HG03139 (cell line): ENCODE measurements around the gene ZNF544.
A peak's percentile ranks its signal among the peaks of the same experiment; 100 is the strongest.
"Not testable (repeated sequence)": the region's sequence is repeated elsewhere in the genome, so short reads cannot be mapped to it uniquely, and the experiment has no call there.

ENCODE experiments used
- ATAC-seq: cut with Tn5 transposase; IDR thresholded peaks from one replicate; pipeline ENCODE4 v1.9.1; 2021; ENCODE audit not compliant: unreplicated experiment

The ZNF544 gene

DNA sequence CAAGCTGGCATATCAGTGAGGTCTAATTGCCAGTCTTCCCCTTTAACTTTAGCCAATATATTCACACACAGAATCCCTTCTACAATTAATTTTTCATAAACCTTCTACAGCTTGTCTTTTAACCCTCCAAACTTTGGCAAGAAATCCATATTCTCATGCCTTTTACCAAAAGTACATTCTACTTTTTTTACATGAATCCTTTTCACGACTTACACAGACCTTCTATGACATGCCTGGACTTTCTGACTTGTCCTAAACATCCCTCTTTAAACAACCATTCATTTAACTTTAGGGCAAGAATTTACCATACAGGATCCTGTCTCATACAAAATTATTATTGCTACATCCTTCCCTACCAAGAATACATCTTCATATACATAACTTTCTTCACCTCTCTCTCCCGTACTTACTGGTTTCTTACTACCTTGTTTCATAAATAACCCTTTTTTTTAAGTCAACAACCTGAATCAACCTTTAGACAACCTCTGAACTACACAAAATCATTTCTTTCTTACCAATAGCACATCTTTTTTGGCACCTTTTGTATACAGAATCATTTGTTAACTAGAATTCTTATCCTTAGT lies 23.5 kb downstream of the ZNF544 start:
- no peak for ATAC-seq

DNA sequence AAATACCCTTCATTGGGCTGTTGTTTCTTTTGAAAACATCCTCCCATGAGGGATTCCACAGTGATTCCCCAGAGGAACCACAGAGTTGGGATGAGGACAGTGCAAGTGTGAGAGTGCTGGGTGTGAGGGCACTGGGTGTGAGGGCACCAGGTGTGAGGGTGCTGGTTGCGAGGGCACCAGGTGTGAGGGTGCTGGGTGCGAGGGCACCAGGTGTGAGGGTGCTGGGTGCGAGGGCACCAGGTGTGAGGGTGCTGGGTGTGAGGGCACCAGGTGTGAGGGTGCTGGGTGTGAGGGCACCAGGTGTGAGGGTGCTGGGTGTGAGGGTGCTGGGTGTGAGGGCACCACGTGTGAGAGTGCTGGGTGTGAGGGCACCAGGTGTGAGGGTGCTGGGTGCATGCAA lies 29.5 kb downstream of the ZNF544 start:
- ATAC-seq, result not testable (repeated sequence)

DNA sequence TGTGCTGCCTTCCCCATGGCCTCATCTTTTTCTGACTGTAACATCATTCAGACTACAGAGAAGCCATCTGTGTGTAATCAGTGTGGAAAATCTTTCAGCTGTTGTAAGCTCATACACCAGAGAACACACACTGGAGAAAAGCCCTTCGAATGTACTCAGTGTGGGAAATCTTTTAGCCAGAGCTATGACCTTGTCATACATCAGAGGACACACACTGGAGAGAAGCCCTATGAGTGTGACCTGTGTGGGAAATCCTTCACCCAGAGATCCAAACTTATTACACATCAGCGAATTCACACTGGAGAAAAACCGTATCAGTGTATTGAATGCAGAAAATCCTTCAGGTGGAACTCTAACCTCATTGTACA lies 32.9 kb downstream of the ZNF544 start:
- ATAC-seq, result no peak

DNA sequence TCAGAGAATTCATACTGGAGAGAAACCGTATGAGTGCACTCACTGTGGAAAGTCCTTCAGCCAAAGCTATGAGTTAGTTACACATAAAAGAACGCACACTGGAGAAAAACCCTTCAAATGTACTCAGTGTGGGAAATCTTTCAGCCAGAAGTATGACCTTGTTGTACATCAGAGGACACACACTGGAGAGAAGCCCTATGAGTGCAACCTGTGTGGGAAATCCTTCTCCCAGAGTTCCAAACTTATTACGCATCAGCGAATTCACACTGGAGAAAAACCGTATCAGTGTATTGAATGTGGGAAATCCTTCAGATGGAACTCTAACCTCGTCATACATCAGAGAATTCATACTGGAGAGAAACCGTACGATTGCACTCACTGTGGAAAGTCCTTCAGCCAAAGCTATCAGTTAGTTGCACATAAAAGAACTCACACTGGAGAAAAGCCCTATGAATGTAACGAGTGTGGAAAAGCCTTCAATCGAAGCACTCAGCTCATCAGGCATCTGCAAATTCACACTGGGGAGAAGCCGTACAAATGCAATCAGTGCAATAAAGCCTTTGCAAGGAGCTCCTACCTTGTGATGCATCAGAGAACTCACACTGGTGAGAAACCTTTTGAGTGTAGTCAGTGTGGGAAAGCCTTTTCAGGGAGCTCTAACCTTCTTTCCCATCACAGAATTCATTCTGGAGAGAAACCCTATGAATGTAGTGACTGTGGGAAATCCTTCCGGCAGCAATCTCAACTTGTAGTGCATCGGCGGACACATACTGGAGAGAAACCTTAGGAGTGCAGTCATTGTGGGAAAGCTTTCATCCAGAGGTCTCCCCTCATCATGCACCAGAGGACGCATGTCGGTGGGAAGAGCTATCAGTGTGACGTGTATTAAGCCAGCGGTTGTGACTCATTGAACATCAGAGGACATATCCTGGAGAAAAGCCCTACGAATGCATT lies 33.5 kb downstream of the ZNF544 start:
- ATAC-seq, result no peak

DNA sequence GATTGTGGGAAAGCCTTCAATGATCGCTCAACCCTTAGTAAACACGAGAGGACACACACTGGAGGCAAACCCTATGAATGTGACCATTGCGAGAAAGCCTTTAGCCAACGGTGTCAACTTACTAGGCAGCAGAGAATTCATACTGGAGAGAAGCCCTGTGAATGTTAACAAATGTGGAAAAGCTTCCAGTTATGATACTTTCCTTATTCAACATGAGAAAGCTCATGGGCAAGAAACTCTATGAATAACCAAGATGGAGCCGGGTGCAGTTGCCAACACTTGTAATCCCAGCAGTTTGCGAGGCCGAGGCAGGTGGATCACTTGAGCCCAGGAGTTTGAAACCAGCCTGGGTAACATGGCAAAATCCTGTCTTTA lies 34.2 kb downstream of the ZNF544 start:
- no peak for ATAC-seq

DNA sequence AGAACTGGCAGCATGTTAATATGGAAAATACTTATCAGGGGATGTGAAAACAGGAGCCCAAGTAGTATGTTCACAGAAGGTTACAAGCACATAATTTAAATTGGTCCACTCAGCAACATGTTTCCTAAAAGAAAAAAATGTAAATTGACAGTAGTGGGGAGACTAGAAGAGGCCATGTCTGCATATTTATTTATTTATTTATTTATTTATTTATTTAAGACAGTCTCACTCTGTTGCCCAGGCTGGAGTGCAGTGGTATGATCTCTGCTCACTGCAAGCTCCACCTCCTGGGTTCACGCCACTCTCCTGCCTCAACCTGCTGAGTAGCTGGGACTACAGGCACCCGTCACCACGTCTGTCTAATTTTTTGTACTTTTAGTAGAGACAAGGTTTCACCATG lies 36.4 kb downstream of the ZNF544 start:
- ATAC-seq, result no peak

DNA sequence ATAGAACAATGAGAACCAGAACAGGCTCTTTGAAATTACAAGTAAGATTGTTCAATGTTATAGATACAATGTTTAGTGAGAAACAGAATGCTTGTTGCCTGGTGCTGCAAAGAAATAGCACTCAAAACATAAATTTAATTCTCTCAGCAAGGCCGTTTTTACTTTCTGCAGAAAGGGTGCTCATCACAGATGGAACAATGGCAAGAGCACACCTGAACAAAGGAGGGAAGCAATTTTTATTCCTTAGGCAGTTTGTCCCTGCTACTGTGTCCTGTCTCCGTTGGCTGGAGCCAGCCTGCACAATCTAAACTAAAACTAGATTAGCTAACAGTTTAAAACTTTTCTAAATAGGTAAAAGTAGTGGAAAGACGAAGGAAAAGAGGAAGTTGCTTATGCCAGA lies 39.6 kb downstream of the ZNF544 start:
- ATAC-seq, result no peak

DNA sequence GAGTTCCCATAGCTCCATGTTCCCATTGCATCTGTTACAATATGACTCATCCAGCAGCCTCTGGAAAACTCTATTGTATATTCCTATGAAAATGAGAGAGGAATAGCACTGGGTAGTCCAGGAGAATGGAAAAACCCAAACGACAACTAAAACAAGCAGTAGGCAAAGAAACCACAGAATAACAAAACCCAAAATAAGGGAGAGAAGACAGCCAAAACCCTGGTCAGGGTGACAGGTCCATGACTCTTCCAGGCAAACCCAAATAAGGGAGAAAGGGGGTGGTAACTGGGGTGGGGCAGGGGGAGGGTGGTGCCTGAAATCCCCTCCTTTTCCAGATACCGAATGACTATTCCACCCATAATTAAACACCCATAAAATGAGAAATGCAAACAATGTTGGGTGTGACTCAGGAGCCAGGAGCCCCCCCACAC lies 46.1 kb downstream of the ZNF544 start:
- ATAC-seq, result no peak

DNA sequence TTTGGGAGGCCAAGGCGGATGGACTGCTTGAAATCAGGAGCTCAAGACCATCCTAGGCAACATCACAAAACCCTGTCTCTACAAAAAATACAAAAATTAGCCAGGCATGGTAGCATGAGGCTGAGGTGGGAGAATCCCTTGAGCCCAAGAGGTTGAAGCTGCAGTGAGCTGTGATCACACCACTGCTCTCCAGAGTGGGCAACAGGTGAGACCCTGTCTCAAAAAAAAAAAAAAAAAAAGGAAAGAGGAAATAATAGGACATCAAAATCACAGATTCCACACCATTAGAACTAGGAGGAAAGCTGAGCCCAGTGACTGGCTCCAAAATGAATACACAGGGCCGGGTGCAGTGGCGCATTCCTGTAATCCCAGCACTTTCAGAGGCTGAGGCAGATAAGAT lies 46.9 kb downstream of the ZNF544 start:
- ATAC-seq, result no peak

DNA sequence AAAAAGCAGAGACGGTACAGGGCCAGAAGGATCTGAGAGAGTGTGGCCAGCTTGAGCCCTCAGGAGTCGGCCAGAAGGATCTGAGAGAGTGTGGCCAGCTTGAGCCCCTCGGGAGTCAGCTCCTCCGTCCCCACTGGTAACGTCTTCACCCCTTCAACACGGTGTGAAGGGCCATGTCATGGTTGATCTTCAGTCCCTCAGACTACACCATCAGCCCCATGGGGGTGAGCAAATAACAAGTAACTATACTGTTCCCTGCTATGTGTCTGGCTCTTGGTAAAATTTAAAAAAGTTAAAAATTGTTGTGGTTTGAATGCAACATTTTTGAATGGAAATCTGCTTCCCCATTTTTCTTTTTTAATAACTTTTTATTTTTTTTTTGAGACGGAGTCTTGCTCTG lies 48.5 kb downstream of the ZNF544 start:
- ATAC-seq, result no peak

DNA sequence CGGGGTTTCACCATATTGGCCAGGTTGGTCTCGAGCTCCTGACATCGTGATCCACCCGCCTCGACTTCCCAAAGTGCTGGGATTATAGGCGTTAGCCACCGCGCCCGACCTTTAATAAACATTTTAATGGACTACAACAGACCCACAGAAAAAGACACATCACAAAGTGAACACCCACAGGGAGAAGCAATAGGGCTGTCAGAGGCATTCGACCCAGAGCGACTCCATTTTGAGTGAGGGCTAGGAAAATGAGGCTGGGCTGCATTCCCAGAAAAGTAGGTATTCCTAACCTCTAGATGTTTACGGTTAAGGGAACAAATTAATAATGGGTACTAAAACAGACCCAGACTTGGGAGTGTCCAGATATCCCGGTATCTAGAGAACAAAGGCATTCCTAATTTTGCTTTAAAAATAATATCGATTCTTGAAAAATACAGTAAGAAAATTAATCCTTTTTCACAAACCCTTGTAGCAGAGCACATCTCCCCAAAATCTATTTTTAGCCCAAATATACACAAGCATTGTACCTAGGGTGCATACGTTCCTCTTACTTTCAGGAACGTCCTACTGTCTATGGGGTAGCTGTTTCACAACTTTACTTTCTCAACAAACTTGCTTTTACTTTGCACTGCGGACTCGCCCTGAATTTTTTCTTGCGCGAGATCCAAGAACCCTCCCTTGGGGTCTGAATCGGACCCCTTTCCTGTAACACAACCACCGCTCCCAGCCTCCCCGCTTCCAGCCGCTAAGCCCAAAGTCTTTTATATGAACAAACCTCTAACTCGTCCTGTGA lies 49.2 kb downstream of the ZNF544 start:
- ATAC-seq, result no peak

DNA sequence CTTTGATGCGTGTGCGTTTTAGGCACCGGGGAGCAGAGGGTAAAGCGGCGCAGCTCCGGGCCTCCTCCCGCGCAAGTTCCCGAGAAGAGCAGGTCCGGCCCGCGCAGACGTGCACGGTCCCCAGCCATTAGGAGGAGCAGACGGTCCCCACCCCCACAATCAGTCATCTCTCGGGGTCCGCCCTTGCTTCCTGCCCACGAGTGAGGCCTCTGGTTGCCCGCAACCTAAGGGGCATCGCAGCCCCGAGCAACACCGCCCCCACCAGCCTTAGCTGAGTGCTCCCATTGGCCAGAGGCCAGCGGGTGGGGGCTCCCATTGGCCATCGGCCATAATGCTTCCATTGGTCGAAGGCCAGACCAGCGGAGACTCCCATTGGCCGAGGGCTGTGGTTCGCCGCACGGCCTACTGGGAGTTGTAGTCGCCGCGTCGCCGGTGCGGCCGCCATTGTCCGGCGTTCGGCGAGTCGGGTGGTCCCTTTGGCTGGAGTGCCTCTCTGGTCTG lies 49.9 kb downstream of the ZNF544 start, which contains the start of gene ZNF8:
Gene ZNF8 (plus strand): TSS at position 415 of the 501 bp plus-strand sequence. CDS start 127 bp downstream, outside the sequence.
- ATAC-seq, result peak; percentile 87

DNA sequence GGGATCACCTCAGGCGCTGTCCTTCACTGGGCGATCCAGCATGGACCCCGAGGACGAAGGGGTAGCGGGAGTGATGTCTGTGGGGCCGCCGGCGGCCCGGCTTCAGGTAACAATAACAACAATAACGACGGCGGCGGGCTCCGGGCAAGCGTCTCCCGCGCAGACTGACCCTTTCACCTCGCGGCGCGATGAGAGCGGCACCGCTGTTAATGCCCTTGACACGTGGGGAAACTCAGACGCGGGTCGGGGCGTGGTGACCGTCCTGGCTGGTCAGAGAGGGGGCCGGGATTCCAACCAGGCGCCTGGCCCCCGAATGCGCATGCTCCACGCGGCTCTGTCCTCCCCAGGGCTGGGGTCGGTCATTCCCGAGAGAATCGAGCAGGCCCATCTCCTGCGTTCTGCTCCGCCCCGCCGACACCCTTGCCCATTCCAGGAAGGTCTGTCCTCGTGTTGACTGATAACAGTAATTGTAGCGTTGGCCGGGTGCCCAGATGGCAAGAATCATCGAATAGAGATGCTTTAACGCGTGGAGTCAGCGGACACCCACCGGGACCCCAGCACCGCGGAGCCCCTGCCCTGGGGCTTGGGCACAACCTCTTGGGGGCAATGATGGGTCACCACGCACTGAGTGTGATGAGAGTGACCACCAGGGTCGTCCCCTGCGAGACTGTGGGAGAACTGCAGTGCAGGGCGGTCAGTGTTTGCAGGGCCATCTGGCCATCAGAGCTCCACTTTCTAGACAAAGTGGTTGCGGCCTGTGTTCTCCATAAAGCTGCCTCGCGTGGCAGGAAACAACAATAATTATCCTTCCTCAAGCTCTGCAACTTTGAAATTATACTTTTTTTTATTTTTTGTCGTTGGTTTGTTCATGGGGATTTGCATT lies 50.6 kb downstream of the ZNF544 start:
- peak; percentile 20 for ATAC-seq

DNA sequence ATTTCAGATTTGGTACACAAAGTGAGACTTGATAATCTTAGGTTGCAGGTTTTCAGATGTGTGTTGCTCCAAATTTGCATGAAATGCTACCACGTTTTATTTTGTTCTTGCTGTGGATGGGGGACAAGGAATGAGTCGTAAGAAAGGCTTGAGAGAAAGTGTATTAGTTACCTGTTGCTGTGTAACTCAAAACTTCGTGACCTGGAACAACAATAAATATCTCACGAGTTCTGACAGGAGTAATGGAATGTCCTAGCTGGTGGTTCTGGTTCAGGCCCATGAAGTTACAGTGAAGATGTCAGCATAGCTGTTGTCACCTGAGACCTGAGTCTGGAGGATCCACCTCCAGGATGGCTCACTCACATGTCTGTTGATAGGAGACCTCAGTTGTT lies 51.2 kb downstream of the ZNF544 start:
- no peak for ATAC-seq

DNA sequence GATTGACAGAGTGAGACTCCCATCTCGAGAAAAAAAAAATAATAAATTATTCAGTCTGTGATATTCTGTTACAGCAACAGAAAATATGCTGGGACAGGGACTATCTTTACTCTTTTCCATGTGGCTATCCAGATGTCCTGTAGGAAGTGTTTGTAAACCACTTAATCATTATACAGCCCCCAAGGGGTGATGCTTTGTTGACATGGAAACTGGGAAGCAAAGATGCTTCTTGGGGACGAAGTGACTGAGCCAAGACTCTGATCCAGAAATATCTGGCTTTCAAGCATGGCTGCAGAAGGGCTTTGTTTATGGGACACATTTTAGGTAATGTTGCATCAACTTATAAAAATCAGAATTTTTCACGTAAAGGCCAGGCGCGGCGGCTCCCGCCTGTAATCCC lies 55.5 kb downstream of the ZNF544 start:
- no peak for ATAC-seq

DNA sequence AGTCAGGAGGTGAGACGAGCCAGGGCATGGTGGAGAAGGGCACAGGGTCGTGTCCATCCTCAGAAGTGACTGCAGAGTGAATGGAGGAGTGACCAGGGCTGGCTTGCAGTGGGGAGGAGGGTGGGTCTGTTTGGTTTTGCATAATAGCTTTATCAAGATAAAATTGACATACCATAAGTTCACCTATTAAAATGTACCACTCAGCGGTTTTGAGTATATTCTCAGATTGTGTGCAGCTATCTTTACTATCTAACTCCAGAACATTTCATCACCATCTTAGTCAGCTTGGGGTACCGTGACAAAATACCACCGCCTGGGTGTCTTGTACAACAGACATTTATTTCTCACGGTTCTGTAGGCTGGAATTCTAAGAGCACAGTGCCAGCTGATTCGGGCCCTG lies 63.2 kb downstream of the ZNF544 start:
- ATAC-seq, result no peak

DNA sequence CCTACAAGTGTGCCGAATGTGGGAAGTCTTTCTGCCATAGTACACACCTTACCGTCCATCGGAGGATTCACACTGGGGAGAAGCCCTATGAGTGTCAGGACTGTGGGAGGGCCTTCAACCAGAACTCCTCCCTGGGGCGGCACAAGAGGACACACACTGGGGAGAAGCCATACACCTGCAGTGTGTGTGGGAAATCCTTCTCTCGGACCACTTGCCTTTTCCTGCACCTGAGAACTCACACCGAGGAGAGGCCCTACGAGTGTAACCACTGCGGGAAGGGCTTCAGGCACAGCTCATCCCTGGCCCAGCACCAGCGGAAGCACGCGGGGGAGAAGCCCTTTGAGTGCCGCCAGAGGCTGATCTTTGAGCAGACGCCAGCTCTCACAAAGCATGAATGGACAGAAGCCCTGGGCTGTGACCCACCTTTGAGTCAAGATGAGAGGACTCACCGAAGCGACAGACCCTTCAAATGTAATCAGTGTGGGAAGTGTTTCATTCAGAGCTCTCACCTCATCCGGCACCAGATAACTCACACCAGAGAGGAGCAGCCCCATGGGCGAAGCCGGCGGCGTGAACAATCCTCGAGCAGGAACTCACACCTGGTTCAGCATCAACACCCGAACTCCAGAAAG lies 66.1 kb downstream of the ZNF544 start:
- no peak for ATAC-seq

DNA sequence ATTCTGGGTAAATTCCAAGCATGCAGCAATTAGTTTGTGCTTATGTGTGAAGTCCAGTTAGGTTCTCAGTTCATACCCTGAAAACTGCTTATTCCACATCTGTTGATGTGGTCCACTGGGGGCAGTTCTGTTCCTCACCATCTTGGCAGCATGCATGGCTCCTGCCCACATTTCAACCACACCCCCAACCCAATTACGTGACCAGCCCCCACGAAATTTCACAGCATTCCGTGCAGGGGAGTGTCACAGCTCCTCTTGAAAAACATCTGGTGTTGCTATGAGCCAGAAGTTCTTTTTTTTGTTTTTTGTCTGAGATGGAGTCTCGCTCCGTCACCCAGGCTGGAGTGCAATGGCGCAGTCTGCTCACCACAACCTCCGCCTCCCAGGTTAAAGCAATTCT lies 67.4 kb downstream of the ZNF544 start:
- ATAC-seq, result no peak

DNA sequence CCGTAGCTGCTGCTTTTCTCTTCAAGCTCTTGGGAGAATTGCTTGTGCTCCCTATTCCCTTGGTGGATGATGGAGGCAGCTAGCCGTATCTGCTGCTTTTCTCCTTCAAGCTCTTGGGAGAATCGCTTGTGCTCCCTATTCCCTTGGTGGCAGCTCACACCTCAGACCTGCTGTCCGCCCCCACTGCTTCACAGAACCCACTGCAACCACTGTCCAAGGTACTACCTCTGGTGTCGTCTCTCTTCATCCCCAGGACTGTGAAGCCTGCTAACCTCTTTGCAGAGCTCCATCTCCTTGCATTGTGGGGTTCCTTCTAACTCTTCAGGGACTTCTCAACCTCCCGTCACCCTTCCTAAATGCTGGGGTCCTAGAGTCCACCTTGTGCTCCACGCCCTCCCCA lies 71.9 kb downstream of the ZNF544 start:
- ATAC-seq, result no peak

DNA sequence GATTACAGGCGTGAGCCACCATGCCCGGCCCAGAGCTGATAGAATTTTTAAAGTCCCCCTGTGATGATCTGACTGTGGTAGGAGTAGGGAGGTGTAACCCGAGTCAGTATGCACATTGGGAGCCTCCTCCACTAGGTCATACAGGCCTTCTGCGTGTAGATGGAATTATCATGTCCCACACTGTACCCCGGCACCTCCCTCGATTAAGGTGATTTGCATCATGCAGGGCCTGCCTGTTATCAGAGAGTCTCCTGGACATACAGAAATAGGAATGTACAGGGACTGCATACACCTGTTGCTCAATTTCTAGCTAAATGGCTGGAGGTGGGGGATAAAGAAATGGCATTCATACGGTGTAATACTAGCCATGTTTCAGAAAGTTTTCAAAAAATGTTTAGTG lies 75.5 kb downstream of the ZNF544 start:
- ATAC-seq, result no peak
